Activated T-cell treated with anti-CD3 and anti-CD28 coated beads for 24 hours (primary cell): Measurements from ENCODE around the gene STRA8.

ENCODE experiments used
- DNase-seq: peaks from one replicate; pipeline ENCODE4 v3.0.0-alpha.2; 2020; ENCODE audit warnings: low read depth

STRA8 gene

DNA sequence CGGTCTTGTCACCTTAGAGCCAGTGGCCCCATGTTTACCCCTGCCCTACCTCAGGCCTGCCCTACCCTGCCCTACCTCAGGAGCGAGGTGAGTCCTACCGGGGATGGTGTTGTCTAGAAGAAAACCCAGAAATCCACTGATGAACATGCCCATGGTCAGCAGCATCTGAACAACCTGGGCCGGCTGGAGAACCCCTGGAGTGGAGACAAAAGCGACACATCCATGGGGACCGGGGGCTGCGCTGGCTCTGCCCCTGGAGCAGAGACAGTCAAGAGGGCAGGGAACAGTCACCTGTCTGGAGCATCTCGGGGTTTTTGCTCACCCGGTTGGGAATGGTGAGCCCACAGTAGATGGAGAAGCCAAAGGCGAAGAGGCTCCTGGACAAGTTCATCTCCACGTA, 36.3 kb downstream of the STRA8 start:
- DNase-seq = no peak

DNA sequence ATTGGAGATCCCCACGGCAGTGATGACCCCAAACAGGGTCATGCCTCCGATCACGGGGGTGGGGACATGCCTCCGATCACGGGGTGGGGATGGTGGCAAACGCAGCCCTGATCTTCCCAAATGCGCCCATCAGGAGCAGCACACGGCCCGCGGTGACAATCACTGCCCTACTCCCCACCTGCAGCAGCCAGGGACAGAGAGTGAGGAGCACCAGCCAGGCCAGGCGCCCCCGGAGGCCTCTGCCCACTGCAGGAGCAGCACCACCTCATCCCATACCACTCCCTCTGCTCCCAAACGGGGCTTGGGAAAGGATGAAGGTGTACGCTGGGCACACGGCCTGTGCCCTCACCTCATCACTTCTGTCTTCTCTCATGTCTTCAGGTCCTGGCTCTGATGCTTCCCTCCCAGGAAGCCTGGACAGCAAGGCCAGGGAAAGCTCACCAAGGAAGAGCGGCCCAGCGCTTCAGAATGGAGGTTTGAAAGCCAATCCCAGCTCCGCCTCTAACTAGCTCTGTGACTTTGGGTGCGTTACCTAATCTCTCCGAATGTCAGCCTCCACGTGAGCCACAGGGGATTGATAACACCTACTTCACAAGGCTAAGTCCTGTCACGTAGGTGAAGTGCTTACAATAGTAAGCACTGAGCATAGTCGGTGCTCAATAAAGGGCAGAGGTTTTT, 37.1 kb downstream of the STRA8 start:
- DNase-seq = no peak

- DNase-seq = no peak
Observed at GRCh38 chr7:135271255-135271615, 37.6 kb downstream of the STRA8 start.

DNA sequence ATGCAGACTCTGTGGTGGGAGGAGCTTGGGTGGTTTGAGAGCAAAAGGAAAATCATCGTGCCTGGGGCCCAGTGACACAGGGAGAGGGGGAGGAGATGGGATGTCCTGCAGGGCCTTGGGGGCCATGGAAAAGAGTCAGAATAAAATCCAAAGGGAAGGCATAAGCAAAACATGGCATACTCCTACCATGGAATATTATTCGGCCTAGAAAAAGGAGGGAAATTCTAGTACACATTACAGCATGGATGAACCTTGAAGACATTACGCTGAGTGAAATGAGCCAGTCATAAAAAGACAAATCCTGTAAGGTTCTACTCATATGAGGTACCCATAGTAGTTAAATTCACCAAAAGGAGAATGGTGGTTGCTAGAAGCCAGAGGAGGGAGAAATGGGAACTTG, 38.7 kb downstream of the STRA8 start:
- DNase-seq = no peak

- no peak for DNase-seq
Observed at GRCh38 chr7:135273581-135273980, 39.9 kb downstream of the STRA8 start.

DNA sequence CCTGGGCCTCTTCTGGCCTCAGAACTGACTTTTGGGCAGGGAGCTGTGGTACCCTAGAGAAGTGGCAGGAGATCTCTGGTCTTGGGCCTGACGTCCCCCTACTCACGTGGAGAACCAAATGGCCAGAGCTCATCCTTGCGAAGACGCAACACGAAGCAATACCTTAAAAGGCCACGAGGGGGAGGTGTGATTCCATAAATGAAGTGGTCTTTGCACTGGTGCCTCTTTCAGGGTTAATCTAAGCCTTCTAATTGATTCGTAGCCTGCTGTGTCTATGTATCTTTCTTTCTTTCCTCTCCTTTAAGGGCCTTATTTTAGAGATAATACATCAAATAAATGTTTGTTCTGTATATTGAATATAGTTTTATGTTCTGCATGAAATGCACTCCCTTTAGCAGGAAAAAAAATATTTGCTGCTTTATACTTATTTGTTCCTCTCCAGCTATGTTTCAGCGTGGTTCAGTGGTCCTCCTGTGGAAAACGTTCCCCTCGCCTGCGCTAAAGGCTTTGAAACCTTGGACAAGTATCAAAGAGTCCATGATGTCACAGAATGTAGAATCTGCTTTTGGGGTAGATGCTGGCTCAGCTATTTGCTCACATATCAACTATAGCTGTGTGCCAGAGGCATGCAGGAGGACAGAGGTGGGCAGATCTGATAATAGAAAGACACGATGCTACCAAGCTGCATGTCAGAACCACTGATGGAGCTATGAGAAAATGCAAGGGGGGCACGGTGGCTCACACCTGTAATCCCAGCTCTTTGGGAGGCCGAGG, 41.0 kb downstream of the STRA8 start:
- peak; percentile 70 for DNase-seq

DNA sequence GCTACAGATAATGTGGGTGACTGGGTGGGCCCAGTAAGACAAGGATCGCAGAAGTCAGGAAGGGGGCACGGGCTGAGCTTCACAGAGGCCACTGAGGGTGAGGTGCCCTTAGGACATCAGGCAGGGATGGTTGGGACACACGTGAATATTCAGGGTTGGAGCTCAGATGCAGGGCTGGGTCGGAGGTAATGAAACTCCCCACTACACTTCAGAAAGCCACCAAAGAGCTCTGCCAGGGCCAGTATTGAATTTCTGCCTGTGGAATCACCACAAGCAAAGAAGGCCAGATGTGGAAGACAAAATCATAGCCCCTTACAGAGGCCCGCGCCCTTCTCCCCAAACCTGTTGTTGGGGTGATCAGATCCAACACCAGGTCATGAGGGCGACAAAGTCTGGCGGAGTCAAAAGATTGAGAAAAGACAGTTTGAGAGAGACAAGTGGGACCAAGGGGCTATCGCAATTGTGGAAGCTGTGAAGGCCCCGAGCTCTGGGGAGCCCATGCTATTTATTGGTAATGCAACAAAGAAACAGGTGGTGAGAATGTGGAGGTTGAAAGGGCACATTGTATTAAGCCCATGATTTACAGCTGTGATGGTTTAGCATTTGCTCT, 42.4 kb downstream of the STRA8 start:
- no peak for DNase-seq

DNA sequence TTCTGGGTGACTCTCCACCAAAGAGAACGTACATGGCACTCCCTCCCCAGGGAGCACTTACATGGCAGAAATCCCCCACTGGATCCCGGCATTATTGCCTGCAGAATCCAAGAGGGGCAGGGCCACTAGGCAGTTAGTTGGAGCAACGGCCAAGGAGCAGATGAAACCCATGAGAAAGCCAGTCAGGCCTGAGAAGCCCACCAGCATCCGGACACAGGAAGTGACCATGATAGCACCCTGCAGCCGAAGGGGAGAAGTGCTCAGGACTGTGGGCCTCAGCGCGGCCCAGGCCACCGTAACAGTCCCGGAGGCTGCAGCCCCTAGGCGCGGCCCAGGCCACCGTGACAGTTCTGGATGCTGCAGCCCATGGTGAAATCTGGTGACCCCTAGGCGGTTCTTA, 43.5 kb downstream of the STRA8 start:
- DNase-seq = no peak

DNA sequence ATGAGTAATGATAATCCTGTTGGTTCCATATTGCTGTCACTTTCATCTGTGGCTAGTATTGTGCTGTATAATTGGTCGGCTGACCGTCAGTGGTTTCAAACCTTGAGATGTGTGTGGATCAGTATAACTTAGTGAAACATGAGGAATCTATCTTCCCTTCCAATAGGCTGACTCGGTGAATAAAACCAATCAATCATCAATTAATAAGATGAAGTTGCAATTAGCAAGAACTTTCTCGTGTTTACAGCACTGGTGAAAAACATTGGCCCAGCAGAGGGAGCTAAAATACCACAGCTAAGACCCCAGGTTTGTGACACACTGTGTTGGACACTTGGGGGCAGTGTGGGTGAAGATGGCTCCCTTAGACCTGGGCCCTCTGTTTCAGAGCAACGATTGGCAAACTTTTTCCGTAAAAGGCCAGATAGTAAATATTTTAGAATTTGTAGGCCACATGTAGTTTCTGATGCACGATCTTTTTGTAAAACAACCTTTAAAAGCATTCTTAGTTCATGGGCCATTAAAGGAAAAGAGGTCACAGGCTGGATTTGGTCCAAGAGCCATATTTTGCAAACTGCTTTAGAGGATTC, 47.8 kb downstream of the STRA8 start:
- peak; percentile 74 for DNase-seq

DNA sequence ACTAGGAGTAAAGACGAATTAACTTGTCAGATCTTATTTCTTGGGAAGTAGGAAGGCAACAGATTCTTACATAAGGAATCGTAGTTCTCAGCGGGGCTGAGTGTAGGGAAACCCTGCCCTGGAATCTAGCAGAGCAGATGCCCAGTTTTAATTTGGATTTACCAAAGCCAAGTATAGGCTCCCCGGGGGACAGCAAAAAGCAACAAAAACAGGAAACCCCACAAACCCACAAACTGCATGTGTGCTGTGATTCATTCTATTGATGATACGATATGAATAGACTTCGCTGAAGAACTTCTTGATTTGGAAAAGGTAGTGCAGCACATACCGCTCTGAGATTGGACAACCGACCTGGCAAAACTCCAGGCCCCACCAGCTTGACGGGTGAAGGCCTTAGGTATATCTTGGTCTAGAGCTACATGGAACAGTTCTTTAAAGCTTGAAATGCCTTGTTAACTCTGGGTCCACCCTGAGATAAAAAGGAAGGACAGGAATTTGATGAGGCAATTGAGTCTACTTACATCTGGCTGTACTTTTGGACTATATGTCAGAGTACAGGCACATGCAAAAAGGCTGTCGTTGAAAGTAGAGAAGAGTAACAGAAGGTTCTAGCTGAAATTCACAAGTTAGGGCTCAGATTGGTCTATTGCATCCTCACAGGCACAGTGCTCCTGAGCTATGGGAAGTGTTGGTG, 49.1 kb downstream of the STRA8 start:
- DNase-seq = no peak

DNA sequence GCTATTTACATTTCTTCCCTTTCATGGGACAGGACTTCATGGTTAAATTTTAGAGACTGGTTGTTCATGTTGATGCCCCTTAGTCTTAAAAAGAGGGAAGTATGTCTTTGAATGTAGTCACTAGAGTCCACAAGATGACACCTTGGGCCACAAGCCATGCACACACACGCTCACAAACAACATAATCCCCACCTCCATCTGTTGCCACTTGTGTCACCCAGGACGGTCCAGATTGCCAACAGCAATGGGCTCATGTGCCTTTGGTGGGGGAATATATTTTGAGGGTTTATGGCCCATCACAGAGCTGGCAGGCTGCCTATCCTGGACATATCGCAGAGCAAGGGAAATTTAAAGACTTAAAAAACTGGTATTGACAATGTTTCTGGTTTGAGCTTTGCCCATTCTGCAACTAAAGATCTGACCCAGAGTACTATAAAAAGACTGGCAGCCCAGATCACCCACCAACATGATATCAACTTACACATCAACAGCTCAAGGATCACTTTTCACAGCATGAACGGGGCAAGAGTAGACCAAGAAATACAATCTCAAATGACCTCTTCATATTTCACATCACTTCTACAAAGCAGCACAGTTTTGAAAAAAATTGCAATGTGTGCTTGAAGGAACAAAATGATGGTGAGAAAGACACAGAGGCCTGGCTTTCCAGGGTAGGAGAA, 50.5 kb downstream of the STRA8 start:
- DNase-seq = no peak

GRCh38 chr7:135285547-135286233, 52.1 kb downstream of the STRA8 start:
- no peak for DNase-seq

- no peak for DNase-seq
Observed at GRCh38 chr7:135286876-135287275, 53.2 kb downstream of the STRA8 start.

GRCh38 chr7:135290594-135290993, 57.0 kb downstream of the STRA8 start:
- no peak for DNase-seq

DNA sequence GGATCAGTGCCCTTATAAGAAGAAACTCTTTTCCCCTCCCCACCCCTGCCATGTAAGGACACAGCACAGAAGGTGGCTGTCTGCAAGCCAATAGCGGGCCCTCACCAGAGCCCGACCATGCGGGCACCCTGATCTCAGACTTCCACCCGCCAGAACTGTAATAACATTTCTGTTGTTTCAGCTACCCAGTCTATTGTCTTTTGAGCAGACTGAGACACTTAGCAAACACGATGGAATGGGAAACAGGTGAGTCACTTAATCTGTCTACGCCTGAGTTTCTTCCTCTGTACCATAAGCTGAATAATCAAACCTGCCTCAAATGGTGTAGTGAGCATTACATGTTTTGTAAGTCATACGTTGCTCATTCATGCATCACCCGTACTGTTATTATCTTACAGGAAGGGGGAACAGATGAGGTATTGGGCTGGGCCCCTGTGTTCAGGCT, 58.2 kb downstream of the STRA8 start:
- no peak for DNase-seq

- DNase-seq = no peak
Observed at GRCh38 chr7:135299235-135299634, 65.6 kb downstream of the STRA8 start.

- DNase-seq = no peak
Observed at GRCh38 chr7:135300913-135301765, 67.5 kb downstream of the STRA8 start.
